ENCODE results near the gene ITPRIPL1.

ITPRIPL1 gene

DNA sequence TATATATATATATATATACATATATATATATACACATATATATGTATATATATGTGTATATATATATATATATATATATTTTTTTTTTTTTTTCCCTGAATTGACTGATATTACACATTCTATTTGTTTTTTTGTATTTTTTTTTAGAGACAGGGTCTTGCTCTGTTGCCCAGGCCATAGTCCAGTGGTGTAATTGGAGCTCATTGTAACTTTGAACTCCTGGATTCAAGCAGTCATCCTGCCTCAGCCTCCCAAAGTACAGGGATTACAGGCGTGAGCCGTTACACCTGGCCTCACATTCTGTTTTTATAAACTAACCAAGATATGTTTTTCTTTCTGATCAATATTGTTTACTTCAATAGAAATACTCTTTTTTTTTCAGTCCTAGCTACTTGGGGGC is 36.6 kb downstream of the ITPRIPL1 start:
- DNase-seq, result no peak

GRCh38 chr2:96369186-96369585 is 44.1 kb downstream of the ITPRIPL1 start:
- no peak for DNase-seq

DNA sequence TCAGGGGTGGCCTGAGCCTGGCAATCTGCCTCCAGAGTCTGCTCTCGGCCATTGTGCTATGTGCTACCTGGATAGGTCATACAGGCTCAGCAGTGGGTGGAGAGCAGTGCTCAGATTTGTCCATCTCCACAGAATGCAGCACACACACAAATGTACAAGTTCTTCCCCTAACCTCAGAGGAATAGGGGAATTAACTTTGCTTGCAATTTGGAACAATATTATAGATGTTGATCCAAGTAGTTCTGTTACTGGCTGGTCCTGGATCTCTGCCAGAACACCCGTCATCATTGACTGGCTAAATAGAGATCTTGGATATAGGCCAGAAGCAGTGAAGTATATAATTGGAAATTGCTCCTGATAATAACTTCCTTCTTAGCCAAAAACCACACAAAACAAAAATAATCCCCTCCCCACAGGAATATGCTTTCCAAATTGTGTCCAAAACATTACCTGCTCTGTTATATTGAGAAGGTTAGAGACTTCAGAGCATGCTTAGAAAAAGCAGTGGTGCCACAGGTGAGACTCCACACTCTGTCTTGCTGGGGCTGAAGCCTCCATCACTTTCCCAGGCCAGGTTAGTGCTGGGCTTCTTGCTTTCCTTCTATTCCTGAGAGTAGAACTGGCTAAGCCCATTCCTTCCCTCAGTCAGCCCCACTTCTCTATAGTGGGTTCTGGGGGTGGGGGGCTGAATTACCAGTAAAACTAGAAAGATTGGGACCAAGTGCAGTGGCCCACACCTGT is 49.3 kb downstream of the ITPRIPL1 start:
- DNase-seq, result peak; percentile 61
